Measurements from ENCODE around the gene SVIL. TPM values are rescaled to one million over a fixed set of nuclear protein-coding genes. Genes with fewer than 3 reads are reported as not detected.
"Not testable (repeated sequence)": the region's sequence is repeated elsewhere in the genome, so short reads cannot be mapped to it uniquely, and the experiment has no call there.

SVIL gene
- total RNA-seq, 1 experiment from 2014 or later = 5.7 TPM

DNA sequence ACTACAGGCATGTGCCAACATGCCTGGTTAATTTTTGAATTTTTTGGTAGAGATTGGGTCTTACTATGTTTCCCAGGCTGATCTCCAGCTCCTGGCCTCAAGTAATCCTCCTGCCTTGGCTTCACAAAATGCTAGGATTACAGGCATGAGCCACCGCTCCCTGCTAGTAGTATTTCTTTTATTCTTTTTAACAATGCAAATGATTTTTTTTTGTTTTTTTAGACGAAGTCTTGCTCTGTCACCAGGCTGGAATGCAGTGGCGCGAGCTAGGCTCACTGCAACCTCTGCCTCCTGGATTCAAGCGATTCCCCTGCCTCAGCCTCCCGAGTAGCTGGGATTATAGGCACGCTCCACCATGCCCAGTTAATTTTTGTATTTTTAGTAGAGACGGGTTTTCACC lies 58.1 kb downstream of the SVIL start:
- no peak for DNase-seq (ENCODE audit: low spot score)

DNA sequence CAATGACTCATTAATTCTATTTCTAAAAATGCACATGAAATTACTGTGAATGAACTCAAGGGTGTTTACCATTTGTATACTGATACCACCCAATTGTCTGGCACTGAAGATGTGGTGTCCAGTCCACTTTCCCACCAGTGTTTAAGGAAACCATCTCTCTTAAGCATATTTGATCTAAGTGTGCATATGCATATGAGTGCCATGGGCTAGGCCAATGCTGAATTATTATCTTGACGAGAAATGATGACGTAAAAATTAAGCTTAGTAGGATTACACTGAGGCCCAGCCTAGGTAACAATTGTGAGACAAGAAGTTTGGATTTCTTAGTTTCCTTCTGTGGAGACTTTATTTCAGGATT lies 59.7 kb downstream of the SVIL start:
- DNase-seq (ENCODE audit: low spot score) = no peak

DNA sequence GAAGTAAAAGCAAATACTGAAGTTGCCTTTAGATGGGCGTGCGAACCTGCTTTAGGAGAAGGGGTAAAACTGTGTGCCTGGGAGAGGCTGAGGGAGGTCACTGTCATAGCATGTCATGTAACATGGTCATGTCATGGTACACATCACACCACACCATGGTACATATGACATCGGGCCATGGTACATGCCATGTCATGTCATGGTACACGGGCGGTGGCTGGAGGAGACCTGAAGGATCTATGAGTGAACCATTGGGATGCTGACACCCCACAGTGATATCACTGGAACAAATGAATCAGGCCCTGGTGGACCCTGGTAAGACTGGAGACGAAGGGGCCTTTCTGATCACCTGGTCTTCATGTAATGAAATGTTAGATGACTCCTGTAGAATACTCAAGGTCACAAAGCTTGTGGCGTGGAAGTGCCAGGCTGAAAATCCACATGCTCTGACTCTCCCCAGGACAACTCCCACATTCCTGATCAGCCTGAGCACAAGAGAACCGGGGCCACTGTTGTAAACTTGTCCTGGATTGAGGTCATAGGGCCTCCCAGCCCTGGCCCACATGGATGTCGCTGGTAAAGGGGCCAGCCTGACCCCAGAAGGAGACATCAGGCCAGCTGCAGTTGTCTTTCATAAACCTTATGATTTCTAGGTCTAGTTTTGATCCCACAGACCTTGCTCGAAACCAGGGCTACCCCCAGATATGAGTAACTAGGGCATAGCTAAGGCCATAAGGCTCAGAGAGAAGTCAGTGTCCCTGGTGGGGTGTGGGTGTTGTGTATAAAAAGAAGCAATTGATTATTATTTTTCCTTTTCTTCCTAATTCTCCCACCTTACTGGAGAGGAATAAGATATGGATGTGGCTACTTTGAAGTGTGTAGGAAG lies 60.3 kb downstream of the SVIL start:
- DNase-seq (ENCODE audit: low spot score) = not testable (repeated sequence)

DNA sequence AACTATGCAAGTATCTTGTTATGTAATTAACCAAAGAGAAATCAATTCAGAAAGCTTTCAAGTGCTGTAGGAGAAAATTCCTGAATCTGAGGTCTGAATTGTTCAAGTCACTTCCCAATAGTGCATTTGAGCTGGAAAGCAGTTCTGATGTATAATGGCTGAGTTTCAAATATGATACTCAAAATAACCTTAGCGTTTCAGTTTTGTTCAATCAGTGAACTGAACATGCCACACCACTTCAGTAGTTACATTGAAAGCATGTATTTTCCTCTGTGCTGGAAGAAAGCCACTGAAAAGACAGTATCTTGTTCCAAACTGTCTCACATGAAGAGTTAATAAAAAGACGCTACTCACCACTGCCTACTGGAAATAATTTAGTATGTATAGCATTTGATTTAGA lies 64.5 kb downstream of the SVIL start:
- DNase-seq (ENCODE audit: low spot score) = not testable (repeated sequence)

DNA sequence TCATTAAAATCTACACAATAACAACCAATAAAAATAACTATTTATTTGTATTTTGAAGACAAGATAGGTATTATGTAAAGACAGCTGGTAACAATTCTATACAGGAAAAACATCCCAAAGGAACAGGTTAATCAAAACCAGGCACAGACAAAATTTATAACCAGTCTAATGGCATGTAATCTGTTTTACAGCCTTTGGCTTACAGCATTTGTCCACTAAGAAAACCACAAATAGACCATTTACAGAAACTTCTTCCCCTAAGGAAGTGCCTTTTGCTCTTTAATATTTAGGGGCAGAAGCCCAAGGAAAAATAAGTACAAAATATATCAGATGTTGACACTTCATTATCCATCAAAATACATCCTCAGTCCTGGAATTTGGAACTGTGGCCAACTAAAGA lies 65.0 kb downstream of the SVIL start:
- DNase-seq (ENCODE audit: low spot score) = no peak

DNA sequence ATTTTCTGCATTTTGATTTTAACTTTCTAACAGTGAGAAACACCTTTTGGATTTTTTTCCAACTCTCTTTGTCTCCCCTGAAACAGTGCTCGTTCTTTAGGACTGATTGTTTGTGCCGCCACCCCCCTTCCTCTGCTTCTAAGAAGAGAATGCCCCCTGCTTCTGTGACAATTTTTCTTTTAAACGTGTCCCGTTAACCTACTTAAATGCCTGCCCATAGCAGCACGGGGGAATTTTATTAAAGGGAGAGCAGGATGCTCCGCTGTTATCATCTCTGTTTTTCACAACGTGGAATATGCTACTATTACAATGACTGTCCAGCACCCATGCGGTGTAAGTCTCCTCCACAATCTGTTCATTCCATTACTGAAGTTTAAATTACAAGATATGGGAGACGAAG lies 67.8 kb downstream of the SVIL start:
- DNase-seq (ENCODE audit: low spot score) = no peak

DNA sequence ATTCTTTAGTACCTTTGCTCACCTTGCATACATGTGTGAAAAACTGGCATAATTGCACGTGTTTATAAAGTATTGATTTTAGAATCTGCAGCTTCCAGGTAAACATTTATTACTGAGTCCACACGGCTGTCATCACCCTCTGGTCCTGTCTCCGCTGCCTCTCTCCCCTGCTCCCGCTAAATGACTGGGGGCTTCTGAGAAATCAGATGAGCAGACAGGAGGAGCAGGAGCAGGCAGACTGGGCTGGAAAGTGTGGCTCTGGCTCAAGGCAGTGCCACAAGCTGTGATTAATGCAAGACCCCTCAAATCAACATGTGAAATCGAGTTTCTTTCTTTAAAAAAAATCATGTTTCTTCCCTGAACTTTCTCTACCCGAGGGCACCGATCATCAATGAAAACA lies 68.6 kb downstream of the SVIL start:
- DNase-seq (ENCODE audit: low spot score) = not testable (repeated sequence)

DNA sequence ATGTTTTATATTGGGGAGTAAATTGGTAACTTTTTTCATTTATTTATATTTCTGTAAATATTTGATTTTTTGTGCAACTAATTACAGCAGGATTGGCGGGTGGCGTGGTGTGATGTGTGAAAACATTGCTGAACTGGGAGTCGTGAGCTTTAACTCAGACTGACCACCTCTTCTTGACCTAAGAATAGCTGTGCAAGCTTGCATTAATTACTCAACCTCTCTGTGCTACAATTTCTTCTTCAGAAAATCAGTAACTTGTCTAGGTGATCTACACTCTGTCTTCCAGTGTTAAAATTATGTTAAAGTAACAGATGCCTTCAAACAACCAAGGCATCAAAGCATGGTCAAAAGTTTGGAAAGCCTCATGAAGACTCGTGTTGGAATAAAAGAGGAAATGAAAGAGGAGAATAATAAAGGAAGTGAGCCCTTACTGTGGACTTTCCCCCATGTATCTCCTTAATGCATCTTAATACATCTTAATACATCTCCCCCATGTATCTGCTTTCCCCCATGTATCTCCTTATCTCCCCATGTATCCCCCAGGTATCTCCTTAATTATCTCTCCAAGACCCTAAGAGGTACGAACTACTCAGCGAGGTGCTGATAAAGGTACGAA lies 71.2 kb downstream of the SVIL start:
- DNase-seq (ENCODE audit: low spot score) = no peak

DNA sequence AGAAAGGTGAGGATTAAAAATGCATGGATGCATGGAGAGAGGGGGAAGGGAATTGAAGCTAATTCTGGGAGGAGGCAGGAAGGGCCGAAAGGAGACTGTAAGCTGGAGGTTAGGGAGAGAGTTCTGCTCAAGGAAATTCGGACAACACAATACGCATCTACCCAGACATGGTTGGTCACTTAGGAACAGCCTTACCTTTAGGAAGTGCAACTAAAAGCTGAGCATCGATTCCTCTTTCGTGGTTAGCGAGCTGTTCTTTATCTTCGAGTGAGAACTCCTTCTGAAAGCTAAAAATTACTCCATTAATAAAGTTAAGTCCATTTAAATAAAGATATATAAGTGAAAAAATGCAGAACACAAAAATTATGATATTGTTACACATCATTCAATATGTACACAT lies 71.8 kb downstream of the SVIL start:
- not testable (repeated sequence) for DNase-seq (ENCODE audit: low spot score)

DNA sequence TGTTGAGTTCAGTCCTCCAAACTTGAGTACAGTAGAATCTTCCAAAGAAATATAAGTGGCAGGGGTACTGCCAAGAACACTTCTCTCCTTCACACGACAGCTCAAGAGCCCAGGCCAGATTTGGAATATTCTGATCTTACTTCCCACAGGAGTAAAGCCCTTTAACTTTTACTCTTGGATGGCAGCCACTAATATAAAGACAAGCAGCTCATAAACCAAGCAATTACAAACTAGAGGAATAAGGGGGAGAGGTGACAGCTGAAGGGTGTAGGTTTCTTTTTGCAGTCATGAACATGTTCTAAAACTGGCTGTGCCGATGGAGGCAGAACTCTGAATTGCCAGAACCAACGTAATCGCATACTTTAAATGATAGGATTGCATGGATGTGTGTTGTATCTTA lies 74.8 kb downstream of the SVIL start:
- no peak for DNase-seq (ENCODE audit: low spot score)

DNA sequence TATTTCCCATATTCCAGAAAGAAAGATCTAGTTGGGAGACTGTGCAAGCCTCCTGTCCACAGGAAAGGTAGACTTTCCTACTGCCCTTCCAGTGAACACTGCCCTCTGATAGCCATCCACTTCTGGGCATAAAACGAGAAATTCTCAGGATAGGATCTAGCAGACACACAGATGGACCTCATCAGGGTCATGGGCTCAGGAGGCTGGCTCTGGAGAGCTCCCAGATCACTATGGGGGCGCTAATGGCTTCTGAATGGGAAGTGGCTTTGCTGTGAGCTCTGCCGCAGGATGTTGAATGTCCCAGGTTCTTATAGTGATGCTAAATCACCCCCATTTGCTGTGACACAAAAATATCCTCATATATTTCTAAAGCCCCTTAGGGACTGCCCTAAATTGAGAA lies 77.1 kb downstream of the SVIL start:
- no peak for DNase-seq (ENCODE audit: low spot score)

DNA sequence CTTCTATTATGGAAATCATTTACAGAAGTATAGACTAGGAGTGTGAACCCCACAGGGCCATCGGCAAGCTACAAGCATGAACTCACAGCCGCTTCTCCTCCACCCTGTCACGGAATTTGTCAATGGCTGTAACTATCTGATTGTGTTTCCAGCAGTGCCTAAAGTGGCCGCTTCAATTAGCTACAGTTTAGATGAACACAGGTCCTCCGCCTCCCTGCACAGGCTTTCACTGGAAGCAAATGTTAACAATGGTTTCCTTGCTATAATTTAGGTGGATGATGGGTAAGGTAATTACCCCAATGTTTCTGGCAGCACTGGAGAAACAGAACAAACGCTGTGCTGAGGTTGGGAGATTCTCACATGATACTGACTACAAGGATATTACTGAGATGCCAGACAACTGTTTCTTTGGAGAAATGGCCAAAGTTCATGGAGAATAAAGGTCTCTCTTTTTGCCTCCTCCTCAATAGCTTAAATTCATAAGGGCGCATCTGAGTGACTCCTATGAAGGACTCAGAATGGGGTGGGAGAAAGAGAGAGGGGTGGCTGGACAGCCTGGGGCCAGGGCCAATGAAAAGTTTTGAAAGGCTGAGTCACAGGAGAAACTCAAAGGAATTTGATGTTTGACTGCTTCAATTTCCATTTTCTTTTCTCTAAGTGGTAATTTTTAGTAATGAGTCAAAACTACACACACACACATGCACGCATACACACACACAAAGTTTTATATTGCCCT lies 78.9 kb downstream of the SVIL start:
- DNase-seq (ENCODE audit: low spot score) = peak; percentile 32

DNA sequence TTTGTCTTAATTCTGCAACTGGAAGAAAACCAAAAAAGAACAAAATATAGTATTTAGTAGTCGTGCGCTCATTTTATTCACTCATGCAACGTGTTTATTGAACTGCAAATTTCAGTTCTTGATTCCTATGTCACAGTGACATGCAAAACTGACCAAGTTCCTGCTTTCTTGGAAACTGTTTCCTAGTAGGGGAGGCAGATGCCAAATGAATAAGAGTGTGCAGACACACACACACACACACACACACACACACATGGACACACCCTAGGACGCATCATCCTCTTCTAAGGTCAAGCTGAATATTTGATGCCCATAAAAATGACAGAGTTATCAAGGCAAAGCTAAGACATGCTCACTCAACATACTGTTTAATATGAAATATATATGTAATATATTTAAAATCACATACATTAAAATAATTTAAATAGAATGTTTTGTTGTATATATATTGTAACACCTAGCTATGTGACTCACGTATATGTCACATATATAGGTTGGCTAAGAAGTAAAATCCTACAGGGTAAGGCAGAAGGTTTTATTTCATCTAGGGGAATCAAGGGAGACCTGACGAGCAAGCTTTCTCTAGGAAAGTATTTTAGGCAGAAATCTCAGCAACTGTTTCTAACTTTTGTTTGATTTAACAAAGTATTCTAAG lies 79.6 kb downstream of the SVIL start:
- no peak for DNase-seq (ENCODE audit: low spot score)

DNA sequence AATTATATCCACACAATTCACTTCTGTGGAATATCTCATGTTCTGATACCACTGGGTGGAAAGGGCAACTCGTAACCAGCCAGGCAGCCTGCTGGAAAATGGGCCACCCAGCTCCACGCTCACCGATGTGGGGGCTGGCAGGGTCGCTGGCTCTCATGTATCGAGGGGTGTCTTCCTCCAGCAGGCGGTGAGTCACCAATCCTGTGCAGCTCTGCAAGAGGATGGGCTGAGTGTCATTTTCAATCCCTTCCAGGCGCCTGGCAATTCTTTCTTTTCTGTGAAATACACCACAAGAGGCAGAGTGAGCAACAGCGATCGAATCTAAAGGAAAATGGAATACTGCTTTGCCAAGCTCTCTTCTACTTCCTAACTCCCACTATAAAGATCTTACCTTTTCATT lies 80.1 kb downstream of the SVIL start:
- DNase-seq (ENCODE audit: low spot score) = no peak

DNA sequence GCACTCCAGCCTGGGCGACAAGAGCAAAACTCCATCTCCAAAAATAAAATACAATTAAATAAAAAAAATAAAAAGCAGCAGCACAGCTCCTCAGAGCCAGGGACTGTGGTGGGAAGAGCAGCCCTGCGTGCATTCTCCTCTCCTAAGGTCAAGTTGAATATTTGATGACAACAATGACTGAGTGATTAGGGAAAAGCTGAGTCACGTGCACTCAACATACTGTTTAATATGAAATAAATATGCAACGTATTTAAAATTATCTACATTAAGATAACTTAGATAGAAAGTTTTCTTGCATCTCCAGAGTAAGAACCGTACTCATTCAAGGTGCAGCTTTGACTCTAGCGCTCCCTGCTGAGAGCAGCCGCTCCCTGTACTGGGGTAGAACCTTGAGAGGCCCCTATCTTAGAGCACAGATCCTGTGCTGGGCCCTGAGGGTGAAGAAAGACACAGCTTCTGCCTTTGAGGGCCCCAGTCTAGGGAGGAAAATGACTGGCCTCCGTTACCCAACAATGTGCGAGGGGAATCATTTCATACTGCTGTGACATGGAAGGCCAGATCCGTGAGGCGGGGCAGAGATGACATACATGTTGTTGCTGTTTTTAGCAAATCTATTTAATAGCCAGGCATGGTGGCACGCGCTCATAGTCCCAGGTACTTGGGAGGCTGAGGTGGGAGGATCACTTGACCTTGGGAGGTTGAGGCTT lies 81.1 kb downstream of the SVIL start:
- DNase-seq (ENCODE audit: low spot score) = no peak

DNA sequence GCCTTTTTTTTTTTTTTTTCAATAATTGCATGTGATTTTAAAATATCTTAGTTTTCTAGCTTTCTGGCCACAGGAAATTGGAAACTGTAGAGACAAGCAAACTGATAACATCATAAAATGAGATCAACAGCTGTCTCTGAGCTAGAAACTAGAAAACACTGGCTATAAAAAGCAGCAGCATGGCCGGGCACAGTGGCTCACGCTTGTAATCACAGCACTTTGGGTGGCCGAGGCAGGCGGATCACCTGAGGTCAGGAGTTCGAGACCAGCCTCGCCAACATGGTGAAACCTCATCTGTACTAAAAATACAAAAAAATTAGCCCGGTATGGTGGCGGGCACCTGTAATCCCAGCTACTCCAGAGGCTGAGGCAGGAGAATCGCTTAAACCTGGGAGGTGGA lies 81.7 kb downstream of the SVIL start:
- not testable (repeated sequence) for DNase-seq (ENCODE audit: low spot score)

DNA sequence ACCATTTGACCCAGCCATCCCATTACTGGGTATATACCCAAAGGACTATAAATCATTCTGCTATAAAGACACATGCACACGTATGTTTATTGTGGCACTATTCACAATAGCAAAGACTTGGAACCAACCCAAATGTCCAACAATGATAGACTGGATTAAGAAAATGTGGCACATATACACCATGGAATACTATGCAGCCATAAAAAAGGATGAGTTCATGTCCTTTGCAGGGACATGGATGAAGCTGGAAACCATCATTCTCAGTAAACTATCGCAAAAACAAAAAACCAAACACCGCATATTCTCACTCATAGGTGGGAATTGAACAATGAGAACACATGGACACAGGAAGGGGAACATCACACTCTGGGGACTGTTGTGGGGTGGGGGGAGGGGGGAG lies 85.3 kb downstream of the SVIL start:
- not testable (repeated sequence) for DNase-seq (ENCODE audit: low spot score)

DNA sequence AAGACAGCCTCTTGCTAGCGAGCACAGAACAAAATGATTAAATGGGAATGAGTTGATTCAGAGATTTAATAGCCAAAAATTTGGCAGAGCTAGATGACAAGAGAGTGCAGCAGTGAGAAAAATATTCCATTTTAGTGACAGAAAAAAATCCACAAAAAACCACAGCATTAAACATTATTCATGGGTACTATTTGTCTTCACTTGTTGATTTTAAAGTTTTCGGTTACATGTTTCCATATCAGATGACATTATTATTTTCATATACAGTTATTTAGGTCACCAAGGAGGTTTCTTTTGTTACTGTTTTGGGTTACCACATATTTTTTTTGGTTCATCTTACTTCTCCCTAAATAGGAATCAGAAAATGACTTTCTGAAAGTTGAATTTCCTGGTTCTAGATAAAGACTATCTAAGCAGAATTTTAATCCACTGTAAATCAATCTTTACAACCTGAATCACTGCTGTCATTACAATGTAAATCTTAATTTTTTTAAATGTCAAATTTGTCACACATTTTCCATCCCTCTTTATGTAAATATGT lies 87.9 kb downstream of the SVIL start:
- no peak for DNase-seq (ENCODE audit: low spot score)

DNA sequence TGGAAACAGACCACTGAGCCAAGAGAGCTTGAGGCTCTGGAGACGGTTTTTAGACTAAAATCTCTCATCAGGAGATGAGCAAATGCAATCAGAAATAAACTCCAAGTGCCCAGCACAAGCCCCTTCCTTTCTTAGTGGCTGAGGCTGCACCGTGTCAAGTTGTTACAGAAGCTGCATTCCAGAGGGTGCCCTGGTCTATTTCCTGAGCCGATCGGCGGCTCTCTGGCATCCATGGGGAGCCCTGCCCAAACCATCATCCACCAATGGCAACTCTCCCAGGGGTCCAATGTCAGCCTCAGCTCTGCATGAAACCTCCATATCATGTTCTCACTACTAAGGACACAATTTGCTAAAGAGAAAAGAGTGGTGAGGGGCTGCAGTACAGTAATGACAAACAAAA lies 89.6 kb downstream of the SVIL start:
- DNase-seq (ENCODE audit: low spot score) = no peak

DNA sequence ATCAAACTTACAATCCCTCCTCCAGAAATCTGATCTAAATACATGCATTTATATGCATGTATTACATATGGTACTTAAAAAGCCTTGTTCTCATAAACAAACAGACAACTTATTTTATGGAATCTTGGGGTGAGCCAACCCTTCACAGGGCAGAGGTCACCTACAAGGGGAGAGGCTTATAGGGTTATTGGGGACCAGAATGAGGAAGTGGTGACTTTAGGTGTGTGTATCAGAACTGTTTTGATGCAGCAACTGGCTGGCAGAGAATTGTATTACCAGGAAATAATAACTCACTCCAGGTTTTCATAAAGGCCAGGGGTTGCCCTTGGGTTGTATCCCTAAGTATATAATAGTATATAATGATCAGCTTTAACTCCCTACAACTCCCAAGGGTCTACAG lies 91.1 kb downstream of the SVIL start:
- DNase-seq (ENCODE audit: low spot score) = no peak

DNA sequence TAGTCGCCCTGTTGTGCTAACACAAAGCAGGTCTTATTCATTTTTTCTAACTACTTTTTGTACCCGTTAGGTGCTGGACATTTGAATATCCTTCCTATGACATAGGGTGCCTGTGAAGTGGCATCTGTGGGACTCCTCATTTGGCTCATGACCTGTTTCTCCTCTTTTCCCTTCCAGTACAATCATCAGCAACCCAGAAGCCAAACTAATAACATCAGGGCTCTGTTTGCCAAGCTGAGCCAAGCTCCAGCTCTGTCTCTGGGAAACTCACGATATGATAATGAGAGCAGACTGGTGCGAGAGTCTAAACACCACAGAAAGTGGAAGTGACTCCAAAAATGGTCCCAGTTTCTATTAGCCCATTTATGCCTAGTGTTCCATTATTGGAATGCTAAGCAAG lies 92.0 kb downstream of the SVIL start:
- no peak for DNase-seq (ENCODE audit: low spot score)
